Ishikawa (cell line): ENCODE results near the gene KLHDC2.

ENCODE experiments used
- CEBPB ChIP-seq: IDR thresholded peaks from 2 replicates; pipeline ENCODE4 v1.6.1; 2012
- CREB1 ChIP-seq: IDR thresholded peaks from 2 replicates; pipeline ENCODE4 v1.6.1; 2012; ENCODE audit warnings: low read depth
- EGR1 ChIP-seq: IDR thresholded peaks from 2 replicates; pipeline ENCODE4 v1.6.1; 2012
- EP300 ChIP-seq: IDR thresholded peaks from 2 replicates; pipeline ENCODE4 v1.6.1; 2012; ENCODE audit warnings: borderline replicate concordance
- FOXM1 ChIP-seq: IDR thresholded peaks from 2 replicates; pipeline ENCODE4 v1.6.1; 2012; ENCODE audit warnings: low read depth, borderline replicate concordance
- MAX ChIP-seq: IDR thresholded peaks from 2 replicates; pipeline ENCODE4 v1.6.1; 2012
- NFIC ChIP-seq: IDR thresholded peaks from 2 replicates; pipeline ENCODE4 v1.6.1; 2012
- RAD21 ChIP-seq: IDR thresholded peaks from 2 replicates; pipeline ENCODE4 v1.6.1; 2012; ENCODE audit warnings: low read depth
- REST ChIP-seq: IDR thresholded peaks from 2 replicates; pipeline ENCODE4 v1.6.1; 2012; ENCODE audit warnings: low read depth, mild to moderate bottlenecking
- TAF1 ChIP-seq: IDR thresholded peaks from 2 replicates; pipeline ENCODE4 v1.6.1; 2012; ENCODE audit warnings: low read depth, mild to moderate bottlenecking
- TCF12 ChIP-seq: IDR thresholded peaks from 2 replicates; pipeline ENCODE4 v1.6.1; 2012; ENCODE audit warnings: low read depth
- TEAD4 ChIP-seq: IDR thresholded peaks from 2 replicates; pipeline ENCODE4 v1.6.1; 2012
- USF1 ChIP-seq: IDR thresholded peaks from 2 replicates; pipeline ENCODE4 v1.6.1; 2012
- YY1 ChIP-seq: IDR thresholded peaks from 2 replicates; pipeline ENCODE4 v1.6.1; 2012; ENCODE audit warnings: low read depth
- ZBTB7A ChIP-seq: IDR thresholded peaks from 2 replicates; pipeline ENCODE4 v1.6.1; 2012; ENCODE audit warnings: low read depth

The KLHDC2 gene

GRCh38 chr14:49769581-49770211 is 1.7 kb downstream of the KLHDC2 start:
- TF ChIP-seq TEAD4 (no peak), MAX (no peak), RAD21 (no peak), YY1 (no peak), TCF12 (no peak), CREB1 (no peak), EGR1 (no peak), NFIC (no peak), ZBTB7A (no peak)

GRCh38 chr14:49770212-49770817 is 2.4 kb downstream of the KLHDC2 start:
- TF ChIP-seq FOXM1 (no peak), EGR1 (no peak), USF1 (no peak)

- no peak for TF ChIP-seq EGR1
- TF ChIP-seq ZBTB7A, result no peak
- TF ChIP-seq CEBPB, result no peak
- TF ChIP-seq TAF1, result no peak
- no peak for TF ChIP-seq NFIC
- TF ChIP-seq RAD21, result no peak
- TF ChIP-seq YY1, result no peak
- TF ChIP-seq USF1, result no peak
Observed at GRCh38 chr14:49774106-49774505, 6.2 kb downstream of the KLHDC2 start.

GRCh38 chr14:49778421-49778820 is 10.5 kb downstream of the KLHDC2 start:
- TF ChIP-seq MAX (no peak), FOXM1 (no peak), REST (no peak), RAD21 (no peak), TEAD4 (no peak), USF1 (no peak), CEBPB (no peak), YY1 (no peak), EGR1 (no peak), TAF1 (no peak), EP300 (no peak), NFIC (no peak), CREB1 (no peak), ZBTB7A (no peak), TCF12 (no peak)

GRCh38 chr14:49783394-49784014 is 15.6 kb downstream of the KLHDC2 start:
- TF ChIP-seq TAF1 (no peak), MAX (no peak), CREB1 (no peak), NFIC (no peak), EGR1 (no peak), TEAD4 (no peak), TCF12 (no peak), USF1 (no peak), ZBTB7A (no peak), FOXM1 (no peak), EP300 (no peak), RAD21 (no peak)

- TF ChIP-seq CREB1, result no peak
- no peak for TF ChIP-seq EP300
- TF ChIP-seq FOXM1, result no peak
- no peak for TF ChIP-seq RAD21
- no peak for TF ChIP-seq NFIC
- no peak for TF ChIP-seq REST
- TF ChIP-seq TCF12, result no peak
- no peak for TF ChIP-seq YY1
- TF ChIP-seq TAF1, result no peak
- no peak for TF ChIP-seq MAX
- no peak for TF ChIP-seq ZBTB7A
- no peak for TF ChIP-seq TEAD4
- no peak for TF ChIP-seq CEBPB
- TF ChIP-seq USF1, result no peak
Observed at GRCh38 chr14:49786315-49786714, 18.4 kb downstream of the KLHDC2 start.
